Measurements from ENCODE around the gene SCGB1D4.

The SCGB1D4 gene

DNA sequence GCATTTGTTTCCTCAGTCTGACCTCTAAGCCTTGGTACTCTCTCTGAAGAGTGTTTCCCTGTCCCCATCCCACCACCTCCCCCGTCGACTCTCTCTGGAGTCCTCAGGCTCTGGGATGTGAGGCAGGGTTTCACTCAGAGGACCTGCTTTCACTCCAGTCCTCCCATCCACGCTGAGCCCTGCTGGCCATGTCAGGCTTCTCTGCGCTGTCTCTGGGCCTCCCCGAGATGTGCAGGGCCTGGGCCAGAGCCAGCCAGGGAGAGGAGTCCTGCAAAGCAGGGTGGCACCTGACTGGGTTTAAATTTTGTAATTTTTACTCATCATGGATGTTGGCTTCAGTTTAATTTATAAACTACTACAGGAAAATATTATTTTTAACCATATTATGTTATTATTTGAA is 25.6 kb downstream of the SCGB1D4 start:
- no peak for TF ChIP-seq CTCF (IDR thresholded peaks at IDR 0.05; ENCODE audit: low read depth, low read length)
- no peak overlapping the region for H3K4me3 ChIP-seq (replicated peaks in 1 of 2; ENCODE audit: low read depth in 2 of 2, low read length in 2 of 2)
- DNase-seq (ENCODE audit: low read depth in 2 of 2) = no peak

- DNase-seq (ENCODE audit: low read depth in 2 of 2) = peak in 1 of 2 donors; percentile 16
- TF ChIP-seq CTCF (IDR thresholded peaks at IDR 0.05; ENCODE audit: low read depth, low read length) = peak; percentile 46
- no peak within 1 kb of the TSS for H3K4me3 ChIP-seq (replicated peaks in 1 of 2; ENCODE audit: low read depth in 2 of 2, low read length in 2 of 2)
Measured at GRCh38 chr11:62269654-62270278, 29.1 kb downstream of the SCGB1D4 start, which contains the start of gene SCGB2A2. TSS of gene SCGB2A2 (plus strand) at chr11:62270158. CDS start at chr11:62270217, 59 bp downstream.

DNA sequence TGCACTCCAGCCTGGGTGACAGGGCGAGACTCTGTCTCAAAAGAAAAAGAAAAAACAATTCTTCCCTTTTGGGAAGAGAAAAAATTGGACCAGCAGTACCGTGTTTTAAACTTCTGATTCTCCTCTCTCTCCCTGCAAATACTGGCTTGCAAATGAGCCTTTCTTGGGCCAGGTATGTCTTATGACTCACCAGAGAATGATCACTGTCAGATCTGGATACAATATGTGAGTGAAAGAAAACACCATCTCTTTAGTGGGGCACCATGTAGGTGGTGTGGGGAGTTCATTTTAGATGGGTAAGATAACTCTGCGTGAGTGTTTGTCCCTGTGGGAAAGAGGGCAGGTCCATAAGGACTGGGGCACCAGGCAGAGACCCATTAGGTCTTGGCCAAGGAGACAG is 31.3 kb downstream of the SCGB1D4 start:
- H3K4me3 ChIP-seq (replicated peaks in 1 of 2; ENCODE audit: low read depth in 2 of 2, low read length in 2 of 2) = no peak overlapping the region
- TF ChIP-seq CTCF (IDR thresholded peaks at IDR 0.05; ENCODE audit: low read depth, low read length) = no peak
- peak in 1 of 2 donors; percentile 50 for DNase-seq (ENCODE audit: low read depth in 2 of 2)

DNA sequence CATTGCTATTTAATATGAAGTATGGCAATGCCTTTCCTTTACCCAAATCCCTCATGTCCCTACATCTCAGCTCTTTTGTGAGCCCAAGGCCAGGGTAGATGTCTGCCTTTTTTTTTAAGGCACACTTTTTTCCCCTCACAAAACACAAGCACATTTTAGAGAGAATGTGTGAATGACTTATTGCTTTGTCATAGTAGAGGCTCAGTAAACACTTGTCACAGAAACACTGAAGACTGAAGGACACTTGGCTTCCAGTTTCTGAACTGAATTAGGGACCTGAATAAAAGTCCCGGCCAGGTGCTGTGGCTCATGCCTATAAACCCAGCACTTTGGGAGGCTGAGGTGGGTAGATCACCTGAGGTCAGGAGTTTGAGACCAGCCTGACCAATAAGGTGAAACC is 31.8 kb downstream of the SCGB1D4 start:
- no peak for DNase-seq (ENCODE audit: low read depth in 2 of 2)
- no peak for TF ChIP-seq CTCF (IDR thresholded peaks at IDR 0.05; ENCODE audit: low read depth, low read length)
- no peak overlapping the region for H3K4me3 ChIP-seq (replicated peaks in 1 of 2; ENCODE audit: low read depth in 2 of 2, low read length in 2 of 2)

GRCh38 chr11:62266558-62266957 is 32.3 kb downstream of the SCGB1D4 start:
- no peak overlapping the region for H3K4me3 ChIP-seq (replicated peaks in 1 of 2; ENCODE audit: low read depth in 2 of 2, low read length in 2 of 2)
- peak in 1 of 2 donors; percentile 80 for DNase-seq (ENCODE audit: low read depth in 2 of 2)
- TF ChIP-seq CTCF (IDR thresholded peaks at IDR 0.05; ENCODE audit: low read depth, low read length) = no peak

DNA sequence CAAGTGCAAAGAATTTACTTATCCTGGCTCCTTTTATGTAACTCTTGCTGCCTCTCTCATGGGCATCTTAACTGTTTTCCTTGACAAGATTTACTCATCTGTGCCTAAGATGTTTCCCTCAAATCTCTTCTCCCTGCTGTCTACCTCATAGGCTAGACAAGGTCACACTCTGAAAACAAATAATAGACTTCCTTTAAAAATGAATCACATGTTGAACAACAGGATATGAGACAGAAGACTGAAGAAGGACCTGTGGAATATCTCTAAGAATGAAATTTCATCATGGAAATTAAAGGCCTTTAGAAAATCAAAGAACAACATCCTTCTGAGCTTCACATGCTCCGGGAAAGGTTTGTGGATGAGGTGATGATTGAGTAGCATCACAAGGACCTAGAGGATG is 34.9 kb downstream of the SCGB1D4 start:
- DNase-seq (ENCODE audit: low read depth in 2 of 2) = peak in 1 of 2 donors; percentile 76
- TF ChIP-seq CTCF (IDR thresholded peaks at IDR 0.05; ENCODE audit: low read depth, low read length) = no peak
- H3K4me3 ChIP-seq (replicated peaks in 1 of 2; ENCODE audit: low read depth in 2 of 2, low read length in 2 of 2) = no peak overlapping the region

Data from cardiac fibroblast (primary cell).